Measurements from ENCODE around the gene SUFU.
"Not testable (repeated sequence)": the region's sequence is repeated elsewhere in the genome, so short reads cannot be mapped to it uniquely, and the experiment has no call there.

GRCh38 chr10:102500686-102501085 lies 3.1 kb upstream of the SUFU start:
- TF ChIP-seq, protein P1, sequence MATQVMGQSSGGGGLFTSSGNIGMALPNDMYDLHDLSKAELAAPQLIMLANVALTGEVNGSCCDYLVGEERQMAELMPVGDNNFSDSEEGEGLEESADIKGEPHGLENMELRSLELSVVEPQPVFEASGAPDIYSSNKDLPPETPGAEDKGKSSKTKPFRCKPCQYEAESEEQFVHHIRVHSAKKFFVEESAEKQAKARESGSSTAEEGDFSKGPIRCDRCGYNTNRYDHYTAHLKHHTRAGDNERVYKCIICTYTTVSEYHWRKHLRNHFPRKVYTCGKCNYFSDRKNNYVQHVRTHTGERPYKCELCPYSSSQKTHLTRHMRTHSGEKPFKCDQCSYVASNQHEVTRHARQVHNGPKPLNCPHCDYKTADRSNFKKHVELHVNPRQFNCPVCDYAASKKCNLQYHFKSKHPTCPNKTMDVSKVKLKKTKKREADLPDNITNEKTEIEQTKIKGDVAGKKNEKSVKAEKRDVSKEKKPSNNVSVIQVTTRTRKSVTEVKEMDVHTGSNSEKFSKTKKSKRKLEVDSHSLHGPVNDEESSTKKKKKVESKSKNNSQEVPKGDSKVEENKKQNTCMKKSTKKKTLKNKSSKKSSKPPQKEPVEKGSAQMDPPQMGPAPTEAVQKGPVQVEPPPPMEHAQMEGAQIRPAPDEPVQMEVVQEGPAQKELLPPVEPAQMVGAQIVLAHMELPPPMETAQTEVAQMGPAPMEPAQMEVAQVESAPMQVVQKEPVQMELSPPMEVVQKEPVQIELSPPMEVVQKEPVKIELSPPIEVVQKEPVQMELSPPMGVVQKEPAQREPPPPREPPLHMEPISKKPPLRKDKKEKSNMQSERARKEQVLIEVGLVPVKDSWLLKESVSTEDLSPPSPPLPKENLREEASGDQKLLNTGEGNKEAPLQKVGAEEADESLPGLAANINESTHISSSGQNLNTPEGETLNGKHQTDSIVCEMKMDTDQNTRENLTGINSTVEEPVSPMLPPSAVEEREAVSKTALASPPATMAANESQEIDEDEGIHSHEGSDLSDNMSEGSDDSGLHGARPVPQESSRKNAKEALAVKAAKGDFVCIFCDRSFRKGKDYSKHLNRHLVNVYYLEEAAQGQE (IDR thresholded peaks at IDR 0.05): not testable (repeated sequence)
- TF ChIP-seq, protein P2, sequence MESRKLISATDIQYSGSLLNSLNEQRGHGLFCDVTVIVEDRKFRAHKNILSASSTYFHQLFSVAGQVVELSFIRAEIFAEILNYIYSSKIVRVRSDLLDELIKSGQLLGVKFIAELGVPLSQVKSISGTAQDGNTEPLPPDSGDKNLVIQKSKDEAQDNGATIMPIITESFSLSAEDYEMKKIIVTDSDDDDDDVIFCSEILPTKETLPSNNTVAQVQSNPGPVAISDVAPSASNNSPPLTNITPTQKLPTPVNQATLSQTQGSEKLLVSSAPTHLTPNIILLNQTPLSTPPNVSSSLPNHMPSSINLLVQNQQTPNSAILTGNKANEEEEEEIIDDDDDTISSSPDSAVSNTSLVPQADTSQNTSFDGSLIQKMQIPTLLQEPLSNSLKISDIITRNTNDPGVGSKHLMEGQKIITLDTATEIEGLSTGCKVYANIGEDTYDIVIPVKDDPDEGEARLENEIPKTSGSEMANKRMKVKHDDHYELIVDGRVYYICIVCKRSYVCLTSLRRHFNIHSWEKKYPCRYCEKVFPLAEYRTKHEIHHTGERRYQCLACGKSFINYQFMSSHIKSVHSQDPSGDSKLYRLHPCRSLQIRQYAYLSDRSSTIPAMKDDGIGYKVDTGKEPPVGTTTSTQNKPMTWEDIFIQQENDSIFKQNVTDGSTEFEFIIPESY (IDR thresholded peaks at IDR 0.05): not testable (repeated sequence)
- TF ChIP-seq, protein P3, sequence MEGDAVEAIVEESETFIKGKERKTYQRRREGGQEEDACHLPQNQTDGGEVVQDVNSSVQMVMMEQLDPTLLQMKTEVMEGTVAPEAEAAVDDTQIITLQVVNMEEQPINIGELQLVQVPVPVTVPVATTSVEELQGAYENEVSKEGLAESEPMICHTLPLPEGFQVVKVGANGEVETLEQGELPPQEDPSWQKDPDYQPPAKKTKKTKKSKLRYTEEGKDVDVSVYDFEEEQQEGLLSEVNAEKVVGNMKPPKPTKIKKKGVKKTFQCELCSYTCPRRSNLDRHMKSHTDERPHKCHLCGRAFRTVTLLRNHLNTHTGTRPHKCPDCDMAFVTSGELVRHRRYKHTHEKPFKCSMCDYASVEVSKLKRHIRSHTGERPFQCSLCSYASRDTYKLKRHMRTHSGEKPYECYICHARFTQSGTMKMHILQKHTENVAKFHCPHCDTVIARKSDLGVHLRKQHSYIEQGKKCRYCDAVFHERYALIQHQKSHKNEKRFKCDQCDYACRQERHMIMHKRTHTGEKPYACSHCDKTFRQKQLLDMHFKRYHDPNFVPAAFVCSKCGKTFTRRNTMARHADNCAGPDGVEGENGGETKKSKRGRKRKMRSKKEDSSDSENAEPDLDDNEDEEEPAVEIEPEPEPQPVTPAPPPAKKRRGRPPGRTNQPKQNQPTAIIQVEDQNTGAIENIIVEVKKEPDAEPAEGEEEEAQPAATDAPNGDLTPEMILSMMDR (IDR thresholded peaks at IDR 0.05; ENCODE audit: low read depth, low read length, missing input control): not testable (repeated sequence)
- not testable (repeated sequence) for TF ChIP-seq RAD21 (IDR thresholded peaks at IDR 0.05); JUND (IDR thresholded peaks at IDR 0.05); MAX (IDR thresholded peaks at IDR 0.05); TAF1 (conservative IDR thresholded peaks at IDR 0.05)
